Ishikawa (cell line): Measurements from ENCODE around the gene RFT1.

Experiments
- CEBPB ChIP-seq: IDR thresholded peaks from 2 replicates; pipeline ENCODE4 v1.6.1; 2012
- CREB1 ChIP-seq: IDR thresholded peaks from 2 replicates; pipeline ENCODE4 v1.6.1; 2012; ENCODE audit warnings: low read depth
- EGR1 ChIP-seq: IDR thresholded peaks from 2 replicates; pipeline ENCODE4 v1.6.1; 2012
- EP300 ChIP-seq: IDR thresholded peaks from 2 replicates; pipeline ENCODE4 v1.6.1; 2012; ENCODE audit warnings: borderline replicate concordance
- FOXM1 ChIP-seq: IDR thresholded peaks from 2 replicates; pipeline ENCODE4 v1.6.1; 2012; ENCODE audit warnings: low read depth, borderline replicate concordance
- MAX ChIP-seq: IDR thresholded peaks from 2 replicates; pipeline ENCODE4 v1.6.1; 2012
- NFIC ChIP-seq: IDR thresholded peaks from 2 replicates; pipeline ENCODE4 v1.6.1; 2012
- RAD21 ChIP-seq: IDR thresholded peaks from 2 replicates; pipeline ENCODE4 v1.6.1; 2012; ENCODE audit warnings: low read depth
- REST ChIP-seq: IDR thresholded peaks from 2 replicates; pipeline ENCODE4 v1.6.1; 2012; ENCODE audit warnings: low read depth, mild to moderate bottlenecking
- TAF1 ChIP-seq: IDR thresholded peaks from 2 replicates; pipeline ENCODE4 v1.6.1; 2012; ENCODE audit warnings: low read depth, mild to moderate bottlenecking
- TEAD4 ChIP-seq: IDR thresholded peaks from 2 replicates; pipeline ENCODE4 v1.6.1; 2012
- USF1 ChIP-seq: IDR thresholded peaks from 2 replicates; pipeline ENCODE4 v1.6.1; 2012
- YY1 ChIP-seq: IDR thresholded peaks from 2 replicates; pipeline ENCODE4 v1.6.1; 2012; ENCODE audit warnings: low read depth
- ZBTB7A ChIP-seq: IDR thresholded peaks from 2 replicates; pipeline ENCODE4 v1.6.1; 2012; ENCODE audit warnings: low read depth

GRCh38 chr3:53111822-53112221 is 18.4 kb downstream of the RFT1 start:
- TF ChIP-seq TEAD4 (no peak), EP300 (no peak), FOXM1 (no peak), RAD21 (no peak), USF1 (no peak), YY1 (no peak), MAX (no peak), REST (no peak), CEBPB (no peak), TAF1 (no peak), CREB1 (no peak), EGR1 (no peak), ZBTB7A (no peak), NFIC (no peak)
